Activated T-helper 1 cell treated with anti-CD3 and anti-CD28 coated beads, Interleukin-12 subunit alpha, Interleukin-12 subunit beta, Interleukin-2, Interleukin-4 antibody, amounts not matched to agents 30 ng/mL and 10 ng/mL and 1 ng/mL, durations not matched to agents 14 hours and 24 hours and 36 hours (primary cell): ENCODE data around the gene ARHGEF2. TPM values are rescaled to one million over a fixed set of nuclear protein-coding genes. Genes with fewer than 3 reads are reported as not detected.
"Not testable (repeated sequence)": the region's sequence is repeated elsewhere in the genome, so short reads cannot be mapped to it uniquely, and the experiment has no call there.

Experiments used
- DNase-seq: peaks from one replicate; pipeline ENCODE4 v3.0.0; 2021; ENCODE audit warnings: low spot score
- H3K27ac Mint-ChIP-seq: one replicate; pipeline ENCODE4 v1.8.0; 2021; ENCODE audit warnings: mild to moderate bottlenecking, mixed read lengths
- H3K27me3 Mint-ChIP-seq: one replicate; pipeline ENCODE4 v1.8.0; 2022; ENCODE audit warnings: mild to moderate bottlenecking, moderate library complexity, mixed read lengths; ENCODE audit not compliant: insufficient read depth
- H3K36me3 Mint-ChIP-seq: one replicate; pipeline ENCODE4 v1.8.0; 2021; ENCODE audit warnings: low read depth, mixed read lengths
- H3K4me1 Mint-ChIP-seq: one replicate; pipeline ENCODE4 v1.8.0; 2021; ENCODE audit warnings: low read depth, mixed read lengths
- H3K4me3 Mint-ChIP-seq: one replicate; pipeline ENCODE4 v1.8.0; 2021; ENCODE audit warnings: mild to moderate bottlenecking, moderate library complexity, mixed read lengths
- H3K9me3 Mint-ChIP-seq: one replicate; pipeline ENCODE4 v1.8.0; 2021; ENCODE audit warnings: mixed read lengths
- intact Hi-C: fragments of 100-400 bp; cut with micrococcal nuclease; formaldehyde crosslinking; loops from one replicate; pipeline ENCODE4 v1.15.1; 2024
- total RNA-seq: library from RNA; stranded (reverse); gene quantifications from 2 replicates; pipeline ENCODE4 v1.2.3, GENCODE V29; 2022

The ARHGEF2 gene
- total RNA-seq, 1 donor from 2014 or later: 222 TPM

GRCh38 chr1:155931332-155932038 is 46.9 kb downstream of the ARHGEF2 start:
- Mint-ChIP-seq H3K9me3 (no peaks in the 10 kb centered on the region), H3K27ac (no peak overlapping the region), H3K4me1 (peaks cover 38% of the 10 kb centered on the region), H3K4me3 (peak overlapping the region; percentile 71), H3K27me3 (no peaks in the 10 kb centered on the region), H3K36me3 (peaks cover 41% of the 10 kb centered on the region)
- no peak for DNase-seq
- intact Hi-C loops: loop anchor here (5.0 to 10.0 kb wide), 2 partner anchors 244 to 403 kb away; partner anchors contain the start of genes CCT3, DAP3, TSACC and YY1AP1

GRCh38 chr1:155930725-155931124 is 47.6 kb downstream of the ARHGEF2 start:
- H3K9me3 Mint-ChIP-seq, H3K27ac Mint-ChIP-seq, DNase-seq, H3K27me3 Mint-ChIP-seq: not testable (repeated sequence)
- Mint-ChIP-seq H3K36me3 (peaks cover 46% of the 10 kb centered on the region), H3K4me1 (peaks cover 34% of the 10 kb centered on the region), H3K4me3 (peak overlapping the region; percentile 71)
- intact Hi-C loops: loop anchor here (5.0 to 10.0 kb wide), 2 partner anchors 243 to 404 kb away; partner anchors contain the start of genes CCT3, DAP3, TSACC and YY1AP1

GRCh38 chr1:155929057-155929456 is 49.3 kb downstream of the ARHGEF2 start:
- Mint-ChIP-seq H3K27me3 (no peaks in the 10 kb centered on the region), H3K4me1 (peaks cover 33% of the 10 kb centered on the region), H3K4me3 (no peak overlapping the region), H3K36me3 (peaks cover 51% of the 10 kb centered on the region), H3K27ac (no peak overlapping the region), H3K9me3 (no peaks in the 10 kb centered on the region)
- no peak for DNase-seq
- intact Hi-C loops: no loop called here

GRCh38 chr1:155925506-155925905 is 52.8 kb downstream of the ARHGEF2 start:
- Mint-ChIP-seq H3K36me3 (peaks cover 62% of the 10 kb centered on the region), H3K27me3 (no peaks in the 10 kb centered on the region), H3K27ac (no peak overlapping the region), H3K4me3 (no peak overlapping the region), H3K9me3 (no peaks in the 10 kb centered on the region), H3K4me1 (peaks cover 23% of the 10 kb centered on the region)
- no peak for DNase-seq
- intact Hi-C loops: no loop called here

GRCh38 chr1:155920717-155921116 is 57.6 kb downstream of the ARHGEF2 start:
- no peak overlapping the region for H3K27ac Mint-ChIP-seq
- H3K4me1 Mint-ChIP-seq: peaks cover 16% of the 10 kb centered on the region
- no peaks in the 10 kb centered on the region for H3K9me3 Mint-ChIP-seq
- no peaks in the 10 kb centered on the region for H3K27me3 Mint-ChIP-seq
- peaks cover 59% of the 10 kb centered on the region for H3K36me3 Mint-ChIP-seq
- no peak for DNase-seq
- H3K4me3 Mint-ChIP-seq: no peak overlapping the region
- intact Hi-C loops: no loop called here

GRCh38 chr1:155919801-155920200 is 58.5 kb downstream of the ARHGEF2 start:
- H3K27ac Mint-ChIP-seq: no peak overlapping the region
- H3K4me3 Mint-ChIP-seq: no peak overlapping the region
- H3K4me1 Mint-ChIP-seq: peaks cover 16% of the 10 kb centered on the region
- no peak for DNase-seq
- intact Hi-C loops: loop anchor here (10.0 kb wide), 1 partner anchor 175 kb away; no protein-coding TSS in a partner anchor
- H3K27me3 Mint-ChIP-seq: no peaks in the 10 kb centered on the region
- peaks cover 56% of the 10 kb centered on the region for H3K36me3 Mint-ChIP-seq
- no peaks in the 10 kb centered on the region for H3K9me3 Mint-ChIP-seq

- Mint-ChIP-seq H3K36me3 (peaks cover 62% of the 10 kb centered on the region), H3K9me3 (no peaks in the 10 kb centered on the region), H3K27ac (no peak overlapping the region), H3K4me3 (no peak overlapping the region), H3K27me3 (no peaks in the 10 kb centered on the region), H3K4me1 (peaks cover 16% of the 10 kb centered on the region)
- intact Hi-C loops: loop anchor here (10.0 kb wide), 1 partner anchor 174 kb away; no protein-coding TSS in a partner anchor
- no peak for DNase-seq
Observed at GRCh38 chr1:155918660-155919059, 59.7 kb downstream of the ARHGEF2 start.

- H3K9me3 Mint-ChIP-seq: no peaks in the 10 kb centered on the region
- DNase-seq: no peak
- H3K27ac Mint-ChIP-seq: no peak overlapping the region
- intact Hi-C loops: loop anchor here (10.0 kb wide), 1 partner anchor 169 kb away; no protein-coding TSS in a partner anchor
- H3K4me1 Mint-ChIP-seq: peaks cover 29% of the 10 kb centered on the region
- peaks cover 55% of the 10 kb centered on the region for H3K36me3 Mint-ChIP-seq
- H3K4me3 Mint-ChIP-seq: no peak overlapping the region
- H3K27me3 Mint-ChIP-seq: peaks cover 2% of the 10 kb centered on the region
Observed at GRCh38 chr1:155913969-155914757, 64.2 kb downstream of the ARHGEF2 start.

- peak overlapping the region; percentile 98 for H3K4me3 Mint-ChIP-seq
- H3K36me3 Mint-ChIP-seq: peaks cover 46% of the 10 kb centered on the region
- H3K27ac Mint-ChIP-seq: peak overlapping the region; percentile 97
- H3K4me1 Mint-ChIP-seq: peaks cover 27% of the 10 kb centered on the region
- H3K9me3 Mint-ChIP-seq: no peaks in the 10 kb centered on the region
- no peak for DNase-seq
- H3K27me3 Mint-ChIP-seq: peaks cover 2% of the 10 kb centered on the region
- intact Hi-C loops: loop anchor here (10.0 kb wide), 1 partner anchor 167 kb away; no protein-coding TSS in a partner anchor
Observed at GRCh38 chr1:155912056-155912536, 66.3 kb downstream of the ARHGEF2 start.

GRCh38 chr1:155911156-155912055 is 66.9 kb downstream of the ARHGEF2 start, which contains the start of gene RIT1:
Gene RIT1 (minus strand): TSS chr1:155911349. CDS start chr1:155910761, 588 bp downstream.
- peaks cover 39% of the 10 kb centered on the region for H3K36me3 Mint-ChIP-seq
- H3K27me3 Mint-ChIP-seq: peaks cover 2% of the 10 kb centered on the region

GRCh38 chr1:155910621-155911121 is 67.7 kb downstream of the ARHGEF2 start:
- Mint-ChIP-seq H3K27ac (peak overlapping the region; percentile 81), H3K36me3 (peaks cover 37% of the 10 kb centered on the region), H3K27me3 (peaks cover 2% of the 10 kb centered on the region), H3K9me3 (no peaks in the 10 kb centered on the region), H3K4me3 (peak overlapping the region; percentile 98), H3K4me1 (peaks cover 23% of the 10 kb centered on the region)
- intact Hi-C loops: loop anchor here (1.0 to 10.0 kb wide), 8 partner anchors 24 to 587 kb away; partner anchors contain the start of genes KHDC4, LAMTOR2, SMG5 and SYT11
- no peak for DNase-seq

More at GRCh38 chr1:155911156-155912055, 66.9 kb downstream of the ARHGEF2 start, which contains the start of gene RIT1:
- Mint-ChIP-seq H3K27ac (peak within 1 kb of the TSS; percentile 97), H3K9me3 (no peaks in the 10 kb centered on the region), H3K4me1 (peaks cover 23% of the 10 kb centered on the region), H3K4me3 (peak within 1 kb of the TSS; percentile 98)
- intact Hi-C loops: loop anchor here (1.0 to 10.0 kb wide), 8 partner anchors 23 to 588 kb away; partner anchors contain the start of genes KHDC4, LAMTOR2, SMG5 and SYT11
- DNase-seq: peak; percentile 81
